ENCODE results near the gene LIFR.

The LIFR gene

GRCh38 chr5:38538161-38538560, 18.3 kb downstream of the LIFR start:
- no peak for DNase-seq (ENCODE audit: low read depth)
- no peak overlapping the region for H3K4me3 ChIP-seq (ENCODE audit: low read depth, low read length)
- TF ChIP-seq CTCF (IDR thresholded peaks at IDR 0.05; ENCODE audit: low read depth, low read length, missing control alignments) = no peak

GRCh38 chr5:38537505-38537904, 18.9 kb downstream of the LIFR start:
- no peak overlapping the region for H3K4me3 ChIP-seq (ENCODE audit: low read depth, low read length)
- TF ChIP-seq CTCF (IDR thresholded peaks at IDR 0.05; ENCODE audit: low read depth, low read length, missing control alignments) = no peak
- no peak for DNase-seq (ENCODE audit: low read depth)

DNA sequence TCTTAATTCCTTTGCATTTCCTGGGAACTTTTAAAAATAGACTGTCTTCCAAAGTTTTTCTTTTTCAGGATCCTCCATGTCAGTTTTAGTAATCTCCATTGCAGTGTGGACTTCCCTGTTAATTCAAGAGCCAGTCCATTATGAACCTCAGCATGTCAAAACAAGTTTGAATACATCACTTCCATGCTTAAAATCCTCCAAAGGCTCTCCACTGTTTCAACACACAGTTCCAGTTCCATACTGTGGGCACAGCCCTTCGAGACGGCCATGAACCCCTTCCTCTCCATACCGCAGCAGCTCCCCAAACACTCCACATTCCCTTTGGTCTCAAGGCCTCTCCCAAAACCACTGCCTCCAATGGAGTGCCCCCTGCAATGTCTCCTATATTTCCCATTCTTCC, 19.5 kb downstream of the LIFR start:
- no peak overlapping the region for H3K4me3 ChIP-seq (ENCODE audit: low read depth, low read length)
- no peak for TF ChIP-seq CTCF (IDR thresholded peaks at IDR 0.05; ENCODE audit: low read depth, low read length, missing control alignments)
- no peak for DNase-seq (ENCODE audit: low read depth)

DNA sequence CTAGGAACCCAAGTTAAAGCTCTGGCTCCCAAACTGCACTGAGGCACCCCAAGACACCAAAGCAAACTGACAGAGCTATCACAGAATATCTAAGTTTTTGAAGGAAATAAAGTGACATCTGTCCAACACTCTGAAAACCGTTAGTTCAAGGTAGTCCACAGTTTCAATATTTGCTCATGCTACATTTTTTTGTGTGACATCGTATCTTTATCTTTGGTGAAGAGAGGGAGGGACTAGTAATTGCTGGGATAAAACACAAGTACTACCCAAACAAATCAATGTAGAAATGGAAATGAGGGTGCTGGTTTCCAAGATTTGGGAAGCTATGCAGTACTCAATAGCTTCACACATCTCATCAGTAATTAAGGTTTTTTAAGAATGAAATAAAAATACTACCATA, 20.6 kb downstream of the LIFR start:
- no peak overlapping the region for H3K4me3 ChIP-seq (ENCODE audit: low read depth, low read length)
- TF ChIP-seq CTCF (IDR thresholded peaks at IDR 0.05; ENCODE audit: low read depth, low read length, missing control alignments) = no peak
- no peak for DNase-seq (ENCODE audit: low read depth)

DNA sequence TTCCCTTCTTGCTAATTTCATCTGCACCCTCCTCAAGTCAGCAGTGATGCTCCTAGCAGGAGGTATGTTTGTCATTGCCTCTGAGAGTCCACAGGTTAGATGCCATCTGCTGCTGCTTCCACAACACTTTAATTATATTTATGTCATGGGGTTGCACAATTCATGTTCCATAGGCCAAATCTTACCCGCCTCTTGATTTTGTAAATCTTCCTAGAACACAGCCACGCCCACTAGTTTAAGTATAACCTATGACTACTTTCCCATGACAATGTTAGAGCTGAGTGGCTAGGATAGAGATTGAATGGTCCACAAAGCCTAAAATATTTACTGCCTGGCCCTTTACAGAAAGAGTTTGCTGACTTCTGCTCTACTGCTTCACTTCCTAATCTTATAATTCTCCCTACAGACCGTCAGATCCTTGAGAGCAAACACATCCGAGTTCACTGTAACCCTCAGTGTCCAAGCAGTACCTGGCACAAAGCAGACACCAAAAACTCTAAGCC, 21.1 kb downstream of the LIFR start:
- H3K4me3 ChIP-seq (ENCODE audit: low read depth, low read length) = no peak overlapping the region
- TF ChIP-seq CTCF (IDR thresholded peaks at IDR 0.05; ENCODE audit: low read depth, low read length, missing control alignments) = no peak
- DNase-seq (ENCODE audit: low read depth) = no peak

GRCh38 chr5:38534156-38534453, 22.3 kb downstream of the LIFR start:
- DNase-seq (ENCODE audit: low read depth) = no peak
- H3K4me3 ChIP-seq (ENCODE audit: low read depth, low read length) = no peak overlapping the region
- TF ChIP-seq CTCF (IDR thresholded peaks at IDR 0.05; ENCODE audit: low read depth, low read length, missing control alignments) = no peak

- TF ChIP-seq CTCF (IDR thresholded peaks at IDR 0.05; ENCODE audit: low read depth, low read length, missing control alignments) = no peak
- no peak for DNase-seq (ENCODE audit: low read depth)
- no peak overlapping the region for H3K4me3 ChIP-seq (ENCODE audit: low read depth, low read length)
Measured at GRCh38 chr5:38533286-38534155, 22.9 kb downstream of the LIFR start.

Data from GM12864 (cell line).